Stomach (tissue), 9 donors: Measurements from ENCODE around the gene GTF2H2. TPM values are rescaled to one million over a fixed set of nuclear protein-coding genes. Genes with fewer than 3 reads are reported as not detected.
"Not testable (repeated sequence)": the region's sequence is repeated elsewhere in the genome, so short reads cannot be mapped to it uniquely, and the experiment has no call there.

ENCODE experiments used
- DNase-seq, 2 donors: peaks; one replicate each; pipeline versions ENCODE4 v3.0.0 to v3.0.0-alpha.2; 2013 to 2019
- H3K27ac ChIP-seq, 5 donors: fragments of 200-600 bp in 4 of 5; sonication (generic) in 4 of 5; one replicate each; pipeline ENCODE4 v1.5.1; 2013 to 2019; ENCODE audit warnings: mild to moderate bottlenecking in 1 of 5, moderate library complexity in 1 of 5
- H3K27me3 ChIP-seq, 3 donors: fragments of 200-600 bp; sonication (generic); one replicate each; pipeline ENCODE4 v1.5.1; 2017 to 2019; ENCODE audit warnings: mixed run types in 1 of 3
- H3K36me3 ChIP-seq, 4 donors: fragments of 200-600 bp; sonication (generic); 1 replicate in 3 of 4; 2 replicates in 1 of 4; pipeline ENCODE4 v1.5.1; 2016 to 2019
- H3K4me1 ChIP-seq, 4 donors: fragments of 200-600 bp; sonication (generic); one replicate each; pipeline ENCODE4 v1.5.1; 2016 to 2019
- H3K4me3 ChIP-seq, 4 donors: fragments of 200-600 bp; sonication (generic) in 3 of 4; one replicate each; pipeline ENCODE4 v1.5.1; 2016 to 2019; ENCODE audit warnings: mild to moderate bottlenecking in 1 of 4
- H3K9me3 ChIP-seq, 4 donors: fragments of 200-600 bp; sonication (generic); one replicate each; pipeline ENCODE4 v1.5.1; 2016 to 2019
- WGBS, 5 donors: extraction: QIAGEN DNeasy Blood & Tissue Kit in 3 of 5; methylation state at CpG; one replicate each; pipeline versions ENCODE4 v1.1.5 to v1.1.7; 2013 to 2018; 5-methylcytosine and 5-hydroxymethylcytosine counted together
- intact Hi-C: fragments of 100-400 bp; cut with DNase I; formaldehyde crosslinking; loops from one replicate; pipeline ENCODE4 v1.15.1; 2023; ENCODE audit warnings: low total_unique reads
- polyA plus RNA-seq, 3 donors: library from polyadenylated mRNA; stranded (reverse); fragments of 200-250 nt; gene quantifications; one replicate each; pipeline ENCODE4 v1.2.3, GENCODE V29; 2013
- total RNA-seq, 5 donors: library from RNA; depleted of rRNA; stranded (reverse); fragments of >200 nt; gene quantifications; one replicate each; pipeline versions ENCODE4 v1.1.0 to v1.2.3, GENCODE V29; 2014 to 2016
- donor health status: healthy with polysubstance abuse.
- donor health status: Bipolar disorder and iron deficiency.
- donor health status: healthy.

GTF2H2 gene
- total and polyA plus RNA-seq, 8 donors: 4.0 to 57.6 (median 10.4) TPM

DNA sequence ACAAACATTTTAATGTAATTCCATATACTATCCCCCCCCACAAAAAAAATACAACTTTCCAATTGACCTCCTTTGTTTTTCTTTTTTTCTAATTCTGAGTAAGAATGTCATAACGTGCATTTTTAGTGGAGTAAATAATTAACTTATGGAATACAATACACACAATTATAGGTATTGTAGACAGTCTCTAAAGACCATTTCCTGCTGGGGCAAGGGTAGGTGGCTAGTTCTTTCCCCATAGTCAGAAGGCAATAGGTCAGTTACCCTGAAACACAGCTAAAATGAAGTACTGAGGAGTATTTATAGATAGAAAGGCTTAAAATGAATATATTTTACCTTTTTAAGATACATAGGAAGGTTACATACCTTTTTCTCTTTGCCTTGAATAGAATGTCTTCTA is 6.2 kb downstream of the GTF2H2 start:
- H3K27me3 ChIP-seq, H3K4me1 ChIP-seq, H3K9me3 ChIP-seq, H3K27ac ChIP-seq, H3K36me3 ChIP-seq, intact Hi-C loops, H3K4me3 ChIP-seq, DNase-seq: not testable (repeated sequence)
- no CpG with 5 or more reads among the region's 1 CpG for WGBS, 5 donors

DNA sequence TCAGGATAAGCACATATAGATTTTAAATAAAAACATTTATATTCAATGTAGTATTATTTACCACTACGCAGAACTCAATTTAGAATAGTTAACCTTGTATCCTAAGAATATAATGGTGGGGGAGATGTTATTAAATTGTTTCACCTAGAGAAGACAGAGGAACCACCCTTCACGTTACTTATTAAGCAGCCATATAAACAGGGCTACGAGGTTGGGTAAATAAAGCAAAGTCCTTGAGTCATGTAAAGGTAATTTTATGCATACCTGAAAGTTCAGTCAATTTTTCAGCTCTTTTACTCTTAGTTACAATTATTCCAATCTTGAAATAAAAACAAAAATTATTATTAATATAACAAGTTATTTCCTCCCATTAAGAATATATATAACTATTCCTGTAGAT is 8.1 kb downstream of the GTF2H2 start:
- intact Hi-C loops, H3K9me3 ChIP-seq: not testable (repeated sequence)
- no CpG with 5 or more reads among the region's 3 CpGs for WGBS, 5 donors

DNA sequence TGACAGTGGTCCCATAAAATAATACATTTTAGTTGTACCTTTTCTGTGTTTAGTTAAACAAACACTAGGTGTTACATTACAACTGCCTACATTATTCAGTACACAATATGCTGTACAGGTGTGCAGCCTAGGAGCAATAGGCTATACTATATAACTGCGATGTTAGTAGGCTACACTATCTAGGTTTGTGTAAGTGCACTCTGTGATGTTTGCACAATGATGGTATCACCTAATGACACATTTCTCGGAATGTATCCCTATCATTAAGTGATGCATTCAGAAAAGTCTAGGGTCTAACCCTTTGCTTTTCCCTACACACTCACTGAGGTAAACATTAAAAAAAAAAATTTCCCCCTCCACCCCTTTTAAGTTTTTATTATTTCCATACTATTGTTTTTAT is 22.7 kb downstream of the GTF2H2 start:
- H3K4me3 ChIP-seq, intact Hi-C loops, DNase-seq, H3K9me3 ChIP-seq, H3K4me1 ChIP-seq, H3K27ac ChIP-seq, H3K27me3 ChIP-seq, H3K36me3 ChIP-seq: not testable (repeated sequence)
- WGBS, 5 donors: 36 to 64% (median 40%) methylated on average over 1 to 2 of the region's 2 CpGs; no CpG with 5 or more reads in 2 of the 5 donors

More for the DNA sequence above, 8.1 kb downstream of the GTF2H2 start:
- H3K36me3 ChIP-seq, DNase-seq, H3K27ac ChIP-seq, H3K4me1 ChIP-seq, H3K4me3 ChIP-seq, H3K27me3 ChIP-seq: not testable (repeated sequence)

DNA sequence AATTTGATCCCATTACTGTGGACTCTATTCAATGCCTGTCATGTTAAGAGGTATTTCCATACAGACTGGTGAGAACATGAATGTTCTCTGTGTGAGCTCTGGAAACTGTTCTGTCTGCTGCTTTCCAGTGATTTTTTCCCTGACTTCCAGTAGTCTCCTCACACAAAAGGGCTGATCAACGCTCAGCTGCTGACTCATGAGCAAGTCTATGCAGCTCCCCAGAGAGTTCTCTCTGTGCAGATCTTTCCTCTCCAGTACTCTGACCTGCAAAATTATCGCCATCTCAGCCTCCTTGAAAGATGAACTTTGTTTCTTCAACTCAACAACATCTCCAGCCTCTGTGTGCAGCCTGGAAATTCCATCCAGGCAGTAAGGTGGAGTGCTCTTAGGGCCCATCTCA is 23.3 kb downstream of the GTF2H2 start:
- intact Hi-C loops: not testable (repeated sequence)

DNA sequence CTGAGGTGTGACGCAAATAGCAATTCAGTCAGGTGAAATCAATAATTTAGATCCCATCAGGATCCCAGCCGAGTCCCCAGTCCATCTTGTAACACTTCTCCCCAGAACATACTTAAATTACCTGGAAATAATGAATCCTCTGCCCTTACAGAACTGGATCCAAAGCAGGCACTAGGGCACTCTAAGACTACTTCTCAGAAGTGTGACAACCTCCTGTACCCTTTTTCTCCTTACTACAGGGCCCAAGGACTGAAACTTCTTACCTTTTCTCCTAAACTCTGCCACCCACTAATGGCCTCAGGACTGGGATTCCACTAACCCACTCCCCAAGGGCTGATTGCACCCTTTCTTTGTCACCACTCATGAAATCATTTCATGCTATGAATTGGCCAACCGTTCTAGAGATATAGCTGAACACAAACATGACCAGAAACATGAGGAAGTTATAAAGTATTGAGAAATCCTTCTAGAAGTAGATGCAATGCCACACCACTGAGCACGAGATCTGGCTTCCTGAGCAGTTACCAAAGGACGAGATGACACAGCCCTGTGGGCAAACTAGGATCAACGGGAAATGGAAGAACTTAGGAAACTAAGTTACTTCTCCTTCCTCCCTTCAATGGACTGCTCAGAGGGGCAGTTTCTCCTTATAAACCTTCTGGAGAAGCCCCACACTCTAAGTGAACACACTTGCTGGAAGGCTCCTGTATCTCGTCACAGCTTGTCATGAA is 36.3 kb downstream of the GTF2H2 start:
- H3K27ac ChIP-seq, H3K4me1 ChIP-seq, intact Hi-C loops, H3K9me3 ChIP-seq, H3K4me3 ChIP-seq, H3K27me3 ChIP-seq, H3K36me3 ChIP-seq, DNase-seq: not testable (repeated sequence)
- WGBS, 5 donors: no CpG with 5 or more reads among the region's 7 CpGs

More for the DNA sequence above, 23.3 kb downstream of the GTF2H2 start:
- not testable (repeated sequence) for H3K4me3 ChIP-seq, H3K36me3 ChIP-seq, H3K4me1 ChIP-seq, H3K27me3 ChIP-seq, H3K9me3 ChIP-seq, DNase-seq, H3K27ac ChIP-seq
- no CpG with 5 or more reads among the region's 2 CpGs for WGBS, 5 donors

DNA sequence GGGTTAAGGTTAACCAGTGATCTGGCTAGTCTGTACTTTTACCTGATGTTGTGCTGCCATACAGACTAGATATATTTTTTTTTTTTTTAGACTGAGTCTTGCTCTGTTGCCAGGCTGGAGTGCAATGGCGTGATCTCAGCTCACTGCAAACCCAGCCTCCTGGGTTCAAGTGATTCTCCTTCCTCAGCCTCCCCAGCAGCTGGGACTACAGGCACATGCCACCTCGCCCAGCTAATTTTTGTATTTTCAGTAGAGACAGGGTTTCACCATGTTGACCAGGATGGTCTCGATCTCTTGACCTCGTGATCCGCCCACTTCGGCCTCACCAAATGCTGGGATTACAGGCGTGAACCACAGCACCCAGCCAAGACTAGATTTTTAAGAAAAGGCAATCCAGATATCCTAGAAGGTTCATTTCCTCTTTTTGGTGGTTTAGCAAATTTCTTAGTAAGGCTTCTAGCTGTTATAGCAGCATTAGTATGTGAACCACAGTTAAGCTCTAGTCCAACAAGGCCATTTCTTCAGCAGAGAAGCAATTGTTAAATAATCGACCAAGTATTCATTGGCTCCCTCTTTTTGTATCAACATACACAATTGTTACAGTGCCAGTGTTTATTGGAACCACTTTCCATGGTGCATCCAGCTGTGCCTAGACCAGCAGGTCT is 42.1 kb downstream of the GTF2H2 start, which contains the start of gene NAIP:
Gene NAIP (minus strand): TSS at position 51 of the 665 bp plus-strand sequence. CDS start 12,424 bp downstream, outside the sequence.
- H3K4me1 ChIP-seq, H3K27me3 ChIP-seq, H3K36me3 ChIP-seq, intact Hi-C loops, DNase-seq, H3K4me3 ChIP-seq, H3K27ac ChIP-seq, H3K9me3 ChIP-seq: not testable (repeated sequence)
- WGBS, 5 donors: 70% methylated on average over 3 of the region's 8 CpGs; no CpG with 5 or more reads in 4 of the 5 donors

DNA sequence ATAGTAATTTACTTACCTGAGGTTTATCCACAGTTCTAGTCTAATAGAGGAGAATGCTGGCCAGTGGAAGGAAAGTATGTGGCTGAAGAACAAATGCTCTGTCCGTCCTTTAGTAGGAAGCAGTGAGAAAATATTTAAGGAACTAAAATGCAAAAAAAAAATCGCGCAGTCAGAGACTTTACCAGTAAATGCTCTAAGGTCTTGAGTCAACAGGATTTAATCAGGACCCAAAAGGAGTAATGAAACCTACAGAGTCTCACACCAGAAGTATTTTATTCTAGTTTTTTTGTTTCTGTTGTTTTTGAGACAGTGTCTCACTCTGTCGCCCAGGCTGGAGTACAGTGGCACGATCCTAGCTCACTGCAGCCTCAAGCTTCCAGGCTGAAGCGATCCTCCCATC is 46.8 kb downstream of the GTF2H2 start:
- H3K27ac ChIP-seq, H3K9me3 ChIP-seq, DNase-seq, intact Hi-C loops, H3K27me3 ChIP-seq, H3K4me3 ChIP-seq, H3K4me1 ChIP-seq, H3K36me3 ChIP-seq: not testable (repeated sequence)
- WGBS, 5 donors: no CpG with 5 or more reads among the region's 6 CpGs

DNA sequence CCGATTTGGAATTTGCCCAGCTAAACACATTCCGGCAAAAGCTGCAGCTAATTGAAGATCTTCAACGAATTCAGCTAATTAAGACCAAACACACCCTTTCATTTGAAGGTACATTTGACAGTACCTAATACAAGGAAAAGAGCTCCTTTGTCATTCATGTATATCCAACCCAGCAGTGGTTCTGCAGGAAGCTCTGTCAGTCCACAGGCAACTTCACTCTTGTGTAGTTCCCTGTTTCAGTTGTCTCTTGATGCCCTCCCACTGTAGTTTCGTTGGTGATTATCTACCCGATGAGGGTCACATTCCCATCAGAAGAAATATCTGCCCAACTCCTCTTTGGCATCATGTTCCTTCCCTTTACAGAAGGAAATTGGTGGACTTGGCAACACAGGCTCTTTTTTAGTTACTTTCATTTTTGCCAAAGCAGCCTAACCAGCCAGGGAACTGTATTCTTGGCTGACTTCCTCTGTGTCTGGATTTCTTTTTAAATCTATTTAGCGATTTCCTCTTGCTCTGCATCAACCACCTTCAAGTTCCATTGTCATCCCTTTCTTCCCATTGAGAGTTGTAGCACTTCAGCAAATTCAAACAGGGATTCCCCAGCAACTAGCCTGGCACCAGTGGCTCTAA is 49.0 kb downstream of the GTF2H2 start:
- WGBS, 5 donors: no CpG with 5 or more reads among the region's 6 CpGs
- not testable (repeated sequence) for H3K27me3 ChIP-seq, H3K9me3 ChIP-seq

More for the DNA sequence above, 49.0 kb downstream of the GTF2H2 start:
- H3K4me1 ChIP-seq, H3K36me3 ChIP-seq, DNase-seq, H3K4me3 ChIP-seq, intact Hi-C loops, H3K27ac ChIP-seq: not testable (repeated sequence)
